RWPE2 (cell line): ENCODE measurements around the gene MYBPC2.
A peak's percentile ranks its signal among the peaks of the same experiment; 100 is the strongest.

ENCODE experiments used
- ATAC-seq: fragments of 200-7000 bp; cut with Tn5 transposase; 3 replicates; pipeline ENCODE4 v1.9.1; 2021; ENCODE audit warnings: low read depth
- DNase-seq: peaks from one replicate; pipeline ENCODE4 v3.0.0-alpha.2; 2020; ENCODE audit warnings: low spot score
- H3K27ac ChIP-seq: fragments of 450-650 bp; 2 replicates; pipeline ENCODE4 v1.5.1; 2017; ENCODE audit warnings: mild to moderate bottlenecking; ENCODE audit not compliant: poor library complexity, severe bottlenecking
- H3K27me3 ChIP-seq: fragments of 250-450 bp; sonication (Bioruptor Pico); 2 replicates; pipeline ENCODE4 v1.5.1; 2021; ENCODE audit warnings: mild to moderate bottlenecking, moderate library complexity; ENCODE audit not compliant: insufficient read depth, poor library complexity, severe bottlenecking
- H3K36me3 ChIP-seq: fragments of 250-450 bp; sonication (Bioruptor Pico); 2 replicates; pipeline ENCODE4 v1.5.1; 2020; ENCODE audit warnings: low read depth, mild to moderate bottlenecking, moderate library complexity
- H3K4me1 ChIP-seq: fragments of 250-450 bp; sonication (Bioruptor Pico); 2 replicates; pipeline ENCODE4 v1.5.1; 2021; ENCODE audit warnings: mild to moderate bottlenecking, moderate library complexity; ENCODE audit not compliant: insufficient read depth, poor library complexity, severe bottlenecking
- H3K4me3 ChIP-seq: fragments of 250-450 bp; sonication (Bioruptor Pico); 2 replicates; pipeline ENCODE4 v1.5.1; 2021; ENCODE audit warnings: mild to moderate bottlenecking, moderate library complexity; ENCODE audit not compliant: severe bottlenecking
- H3K9me3 ChIP-seq: fragments of 250-450 bp; sonication (Bioruptor Pico); 2 replicates; pipeline ENCODE4 v1.5.1; 2021; ENCODE audit warnings: mild to moderate bottlenecking, moderate library complexity; ENCODE audit not compliant: severe bottlenecking
- CTCF ChIP-seq: fragments of 450-650 bp; IDR thresholded peaks from one replicate; pipeline ENCODE4 v1.5.1; 2017; ENCODE audit warnings: mild to moderate bottlenecking, moderate library complexity; ENCODE audit not compliant: poor library complexity, severe bottlenecking

The MYBPC2 gene

GRCh38 chr19:50458396-50459066 is 25.8 kb downstream of the MYBPC2 start:
- DNase-seq (no peak), ATAC-seq (no peak)
- no peak overlapping the region for H3K4me3 ChIP-seq
- no peaks in the 10 kb centered on the region for H3K4me1 ChIP-seq
- H3K36me3 ChIP-seq: no peaks in the 10 kb centered on the region
- H3K9me3 ChIP-seq: no peaks in the 10 kb centered on the region
- H3K27me3 ChIP-seq: peaks cover 28% of the 10 kb centered on the region
- no peak for TF ChIP-seq CTCF
- H3K27ac ChIP-seq: no peak overlapping the region

- TF ChIP-seq CTCF: no peak
- Histone ChIP-seq H3K4me3 (no peak overlapping the region), H3K9me3 (no peaks in the 10 kb centered on the region), H3K36me3 (no peaks in the 10 kb centered on the region), H3K4me1 (no peaks in the 10 kb centered on the region), H3K27ac (no peak overlapping the region), H3K27me3 (peaks cover 28% of the 10 kb centered on the region)
- DNase-seq (no peak), ATAC-seq (no peak)
Observed at GRCh38 chr19:50459067-50459456, 26.4 kb downstream of the MYBPC2 start.

- Histone ChIP-seq H3K27me3 (peaks cover 28% of the 10 kb centered on the region), H3K9me3 (no peaks in the 10 kb centered on the region), H3K4me3 (no peak overlapping the region), H3K36me3 (no peaks in the 10 kb centered on the region), H3K4me1 (no peaks in the 10 kb centered on the region), H3K27ac (no peak overlapping the region)
- ATAC-seq (no peak), DNase-seq (no peak)
- no peak for TF ChIP-seq CTCF
Observed at GRCh38 chr19:50459638-50460037, 26.9 kb downstream of the MYBPC2 start.

GRCh38 chr19:50460161-50460765 is 27.6 kb downstream of the MYBPC2 start:
- DNase-seq (no peak), ATAC-seq (peak; percentile 48)
- Histone ChIP-seq H3K4me1 (no peaks in the 10 kb centered on the region), H3K4me3 (no peak overlapping the region), H3K9me3 (no peaks in the 10 kb centered on the region), H3K27ac (no peak overlapping the region), H3K27me3 (peaks cover 28% of the 10 kb centered on the region), H3K36me3 (no peaks in the 10 kb centered on the region)
- TF ChIP-seq CTCF: no peak

GRCh38 chr19:50461066-50461875 is 28.6 kb downstream of the MYBPC2 start:
- Histone ChIP-seq H3K27ac (no peak overlapping the region), H3K9me3 (no peaks in the 10 kb centered on the region), H3K27me3 (peaks cover 28% of the 10 kb centered on the region), H3K4me1 (no peaks in the 10 kb centered on the region), H3K36me3 (no peaks in the 10 kb centered on the region), H3K4me3 (no peak overlapping the region)
- TF ChIP-seq CTCF: peak; percentile 88
- ATAC-seq: peak; percentile 79
- no peak for DNase-seq
